ENCODE results near the gene GUCY1B1.

DNA sequence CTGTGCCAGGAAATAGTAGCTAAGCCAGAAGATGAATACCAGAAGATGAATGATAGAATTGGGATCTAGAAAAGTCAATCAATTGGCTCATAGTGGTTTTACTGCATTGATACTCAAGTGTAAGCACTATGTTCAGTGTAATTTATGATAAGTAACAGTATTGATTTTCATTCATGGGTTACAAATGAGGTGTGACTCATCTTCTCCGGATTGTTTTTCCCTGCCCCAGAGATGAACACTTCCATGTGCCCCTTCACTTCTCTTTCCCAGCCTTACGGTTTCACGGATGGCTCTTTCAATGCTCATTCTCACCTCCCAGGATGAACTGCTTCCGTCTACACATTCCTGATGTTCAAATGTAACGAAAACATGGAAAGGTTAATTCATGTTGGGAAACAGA is 9.8 kb upstream of the GUCY1B1 start:
- TF ChIP-seq, protein P1, sequence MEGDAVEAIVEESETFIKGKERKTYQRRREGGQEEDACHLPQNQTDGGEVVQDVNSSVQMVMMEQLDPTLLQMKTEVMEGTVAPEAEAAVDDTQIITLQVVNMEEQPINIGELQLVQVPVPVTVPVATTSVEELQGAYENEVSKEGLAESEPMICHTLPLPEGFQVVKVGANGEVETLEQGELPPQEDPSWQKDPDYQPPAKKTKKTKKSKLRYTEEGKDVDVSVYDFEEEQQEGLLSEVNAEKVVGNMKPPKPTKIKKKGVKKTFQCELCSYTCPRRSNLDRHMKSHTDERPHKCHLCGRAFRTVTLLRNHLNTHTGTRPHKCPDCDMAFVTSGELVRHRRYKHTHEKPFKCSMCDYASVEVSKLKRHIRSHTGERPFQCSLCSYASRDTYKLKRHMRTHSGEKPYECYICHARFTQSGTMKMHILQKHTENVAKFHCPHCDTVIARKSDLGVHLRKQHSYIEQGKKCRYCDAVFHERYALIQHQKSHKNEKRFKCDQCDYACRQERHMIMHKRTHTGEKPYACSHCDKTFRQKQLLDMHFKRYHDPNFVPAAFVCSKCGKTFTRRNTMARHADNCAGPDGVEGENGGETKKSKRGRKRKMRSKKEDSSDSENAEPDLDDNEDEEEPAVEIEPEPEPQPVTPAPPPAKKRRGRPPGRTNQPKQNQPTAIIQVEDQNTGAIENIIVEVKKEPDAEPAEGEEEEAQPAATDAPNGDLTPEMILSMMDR (IDR thresholded peaks at IDR 0.05 in 2 of 3, conservative IDR thresholded peaks at IDR 0.05 in 1 of 3; ENCODE audit: borderline replicate concordance in 1 of 3, insufficient read depth in 1 of 3, low read depth in 2 of 3, low read length in 2 of 3), result no peak
- TF ChIP-seq EZH2phosphoT487 (IDR thresholded peaks at IDR 0.05; ENCODE audit: borderline replicate concordance), result no peak
- TF ChIP-seq ZNF274 (IDR thresholded peaks at IDR 0.05; ENCODE audit: low read depth, low read length), result no peak
- no peak for TF ChIP-seq RAD21 (IDR thresholded peaks at IDR 0.05; ENCODE audit: low read depth)
- TF ChIP-seq, protein P2, sequence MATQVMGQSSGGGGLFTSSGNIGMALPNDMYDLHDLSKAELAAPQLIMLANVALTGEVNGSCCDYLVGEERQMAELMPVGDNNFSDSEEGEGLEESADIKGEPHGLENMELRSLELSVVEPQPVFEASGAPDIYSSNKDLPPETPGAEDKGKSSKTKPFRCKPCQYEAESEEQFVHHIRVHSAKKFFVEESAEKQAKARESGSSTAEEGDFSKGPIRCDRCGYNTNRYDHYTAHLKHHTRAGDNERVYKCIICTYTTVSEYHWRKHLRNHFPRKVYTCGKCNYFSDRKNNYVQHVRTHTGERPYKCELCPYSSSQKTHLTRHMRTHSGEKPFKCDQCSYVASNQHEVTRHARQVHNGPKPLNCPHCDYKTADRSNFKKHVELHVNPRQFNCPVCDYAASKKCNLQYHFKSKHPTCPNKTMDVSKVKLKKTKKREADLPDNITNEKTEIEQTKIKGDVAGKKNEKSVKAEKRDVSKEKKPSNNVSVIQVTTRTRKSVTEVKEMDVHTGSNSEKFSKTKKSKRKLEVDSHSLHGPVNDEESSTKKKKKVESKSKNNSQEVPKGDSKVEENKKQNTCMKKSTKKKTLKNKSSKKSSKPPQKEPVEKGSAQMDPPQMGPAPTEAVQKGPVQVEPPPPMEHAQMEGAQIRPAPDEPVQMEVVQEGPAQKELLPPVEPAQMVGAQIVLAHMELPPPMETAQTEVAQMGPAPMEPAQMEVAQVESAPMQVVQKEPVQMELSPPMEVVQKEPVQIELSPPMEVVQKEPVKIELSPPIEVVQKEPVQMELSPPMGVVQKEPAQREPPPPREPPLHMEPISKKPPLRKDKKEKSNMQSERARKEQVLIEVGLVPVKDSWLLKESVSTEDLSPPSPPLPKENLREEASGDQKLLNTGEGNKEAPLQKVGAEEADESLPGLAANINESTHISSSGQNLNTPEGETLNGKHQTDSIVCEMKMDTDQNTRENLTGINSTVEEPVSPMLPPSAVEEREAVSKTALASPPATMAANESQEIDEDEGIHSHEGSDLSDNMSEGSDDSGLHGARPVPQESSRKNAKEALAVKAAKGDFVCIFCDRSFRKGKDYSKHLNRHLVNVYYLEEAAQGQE (IDR thresholded peaks at IDR 0.05; ENCODE audit: low read depth), result no peak

All from HCT116 (cell line).